MV-4-11 (cell line): ENCODE data around the gene ATRX.
A peak's percentile ranks its signal among the peaks of the same experiment; 100 is the strongest.
"Not testable (repeated sequence)": the region's sequence is repeated elsewhere in the genome, so short reads cannot be mapped to it uniquely, and the experiment has no call there.

Experiments used
- DNase-seq: peaks from one replicate; lab custom pipeline; 2025; lab: John Stamatoyannopoulos, UW

Gene ATRX

GRCh38 chrX:77785486-77786364 lies at the start of gene ATRX:
TSS of gene ATRX (minus strand) at chrX:77786216. CDS start at chrX:77786001, 215 bp downstream.
- DNase-seq = peak; percentile 74

GRCh38 chrX:77831544-77831943 lies 45.5 kb upstream of the ATRX start:
- not testable (repeated sequence) for DNase-seq

- not testable (repeated sequence) for DNase-seq
These were observed 36.0 kb upstream of the ATRX start for GRCh38 chrX:77821989-77822388.

GRCh38 chrX:77820091-77820727 lies 34.2 kb upstream of the ATRX start:
- DNase-seq = no peak

- DNase-seq = peak; percentile 36
These were observed 28.2 kb upstream of the ATRX start for GRCh38 chrX:77814210-77814609.

GRCh38 chrX:77802201-77802600 lies 16.2 kb upstream of the ATRX start:
- DNase-seq = no peak

GRCh38 chrX:77795124-77795523 lies 9.1 kb upstream of the ATRX start:
- no peak for DNase-seq

- DNase-seq = no peak
These were observed 7.9 kb upstream of the ATRX start for GRCh38 chrX:77793946-77794345.

- no peak for DNase-seq
These were observed 2.0 kb upstream of the ATRX start for GRCh38 chrX:77788050-77788449.

- DNase-seq = no peak
These were observed 307 bp upstream of the ATRX start for GRCh38 chrX:77786365-77786680.

- DNase-seq = no peak
These were observed 6.3 kb downstream of the ATRX start for GRCh38 chrX:77779695-77780094.

GRCh38 chrX:77776659-77777058 lies 9.4 kb downstream of the ATRX start:
- DNase-seq = peak; percentile 29

- no peak for DNase-seq
These were observed 14.4 kb downstream of the ATRX start for GRCh38 chrX:77771601-77772000.

GRCh38 chrX:77768787-77769186 lies 17.2 kb downstream of the ATRX start:
- DNase-seq = no peak

GRCh38 chrX:77766212-77766611 lies 19.8 kb downstream of the ATRX start:
- not testable (repeated sequence) for DNase-seq

GRCh38 chrX:77755561-77755960 lies 30.5 kb downstream of the ATRX start:
- no peak for DNase-seq

- DNase-seq = not testable (repeated sequence)
These were observed 32.1 kb downstream of the ATRX start for GRCh38 chrX:77753942-77754341.

- DNase-seq = no peak
These were observed 36.3 kb downstream of the ATRX start for GRCh38 chrX:77749695-77750094.

- peak; percentile 4 for DNase-seq
These were observed 42.3 kb downstream of the ATRX start for GRCh38 chrX:77743720-77744119.

GRCh38 chrX:77742788-77743476 lies 43.1 kb downstream of the ATRX start:
- no peak for DNase-seq

- no peak for DNase-seq
These were observed 45.6 kb downstream of the ATRX start for GRCh38 chrX:77740376-77740905.

- no peak for DNase-seq
These were observed 52.7 kb downstream of the ATRX start for GRCh38 chrX:77733342-77733741.
